HL-60 (cell line): Measurements from ENCODE around the gene FOLR2.

Experiments
- DNase-seq, 2 experiments: peaks; one replicate each; pipeline ENCODE4 v3.0.0-alpha.2; 2010 to 2020; ENCODE audit warnings: low read depth in 1 of 2, low spot score in 1 of 2
- H3K27ac ChIP-seq: fragments of 250-450 bp; sonication (Bioruptor Pico); replicated peaks from 2 replicates; pipeline ENCODE4 v1.5.1; 2020; ENCODE audit warnings: mild to moderate bottlenecking, moderate library complexity
- H3K27me3 ChIP-seq: fragments of 250-450 bp; sonication (Bioruptor Pico); 2 replicates; pipeline ENCODE4 v1.5.1; 2021; ENCODE audit warnings: mild to moderate bottlenecking, moderate library complexity; ENCODE audit not compliant: insufficient read depth, poor library complexity, severe bottlenecking
- H3K4me3 ChIP-seq: replicated peaks from 2 replicates; pipeline ENCODE4 v1.5.1; 2011; ENCODE audit warnings: mild to moderate bottlenecking, control low read depth, low read length; ENCODE audit not compliant: insufficient read depth
- CTCF ChIP-seq: IDR thresholded peaks from one replicate; pipeline ENCODE4 v1.5.1; 2011; ENCODE audit warnings: low read length, control low read depth, inconsistent platforms; ENCODE audit not compliant: insufficient read depth
- GABPA ChIP-seq: IDR thresholded peaks from 2 replicates; pipeline ENCODE4 v1.6.1; 2012; ENCODE audit warnings: low read depth
- POLR2AphosphoS5 ChIP-seq: IDR thresholded peaks from 2 replicates; pipeline ENCODE4 v1.6.1; 2012; ENCODE audit warnings: low read depth
- REST ChIP-seq: IDR thresholded peaks from 2 replicates; pipeline ENCODE4 v1.6.1; 2012; ENCODE audit warnings: low read depth; ENCODE audit not compliant: insufficient replicate concordance
- SPI1 ChIP-seq: IDR thresholded peaks from 2 replicates; pipeline ENCODE4 v1.6.1; 2012; ENCODE audit warnings: low read depth, mild to moderate bottlenecking, borderline replicate concordance

Gene FOLR2

DNA sequence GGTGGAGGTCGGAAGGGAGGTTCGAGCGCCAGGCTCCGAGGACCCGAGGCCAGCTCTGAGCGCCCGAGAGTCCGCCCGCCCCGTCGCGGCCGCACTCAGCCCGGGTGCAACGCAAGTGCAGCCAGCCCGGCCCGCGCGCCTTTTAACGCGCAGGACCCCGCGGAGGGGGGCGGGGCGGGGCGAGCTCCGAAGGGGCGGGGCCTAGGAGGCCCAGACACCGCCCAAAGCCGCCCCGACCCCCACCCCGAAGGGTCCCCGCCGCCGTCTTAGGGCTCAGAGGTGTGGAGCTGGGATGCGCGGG, 27.4 kb downstream of the FOLR2 start, which contains the start of gene PHOX2A:
TSS of gene PHOX2A (minus strand) at position 117 of the 301 bp plus-strand sequence. CDS start 172 bp downstream, outside the sequence.
- TF ChIP-seq POLR2AphosphoS5 (no peak), SPI1 (no peak), REST (no peak)
- DNase-seq: no peak
- no peak within 1 kb of the TSS for H3K4me3 ChIP-seq
- H3K27me3 ChIP-seq: peaks cover 68% of the 10 kb centered on the region
- no peak within 1 kb of the TSS for H3K27ac ChIP-seq

DNA sequence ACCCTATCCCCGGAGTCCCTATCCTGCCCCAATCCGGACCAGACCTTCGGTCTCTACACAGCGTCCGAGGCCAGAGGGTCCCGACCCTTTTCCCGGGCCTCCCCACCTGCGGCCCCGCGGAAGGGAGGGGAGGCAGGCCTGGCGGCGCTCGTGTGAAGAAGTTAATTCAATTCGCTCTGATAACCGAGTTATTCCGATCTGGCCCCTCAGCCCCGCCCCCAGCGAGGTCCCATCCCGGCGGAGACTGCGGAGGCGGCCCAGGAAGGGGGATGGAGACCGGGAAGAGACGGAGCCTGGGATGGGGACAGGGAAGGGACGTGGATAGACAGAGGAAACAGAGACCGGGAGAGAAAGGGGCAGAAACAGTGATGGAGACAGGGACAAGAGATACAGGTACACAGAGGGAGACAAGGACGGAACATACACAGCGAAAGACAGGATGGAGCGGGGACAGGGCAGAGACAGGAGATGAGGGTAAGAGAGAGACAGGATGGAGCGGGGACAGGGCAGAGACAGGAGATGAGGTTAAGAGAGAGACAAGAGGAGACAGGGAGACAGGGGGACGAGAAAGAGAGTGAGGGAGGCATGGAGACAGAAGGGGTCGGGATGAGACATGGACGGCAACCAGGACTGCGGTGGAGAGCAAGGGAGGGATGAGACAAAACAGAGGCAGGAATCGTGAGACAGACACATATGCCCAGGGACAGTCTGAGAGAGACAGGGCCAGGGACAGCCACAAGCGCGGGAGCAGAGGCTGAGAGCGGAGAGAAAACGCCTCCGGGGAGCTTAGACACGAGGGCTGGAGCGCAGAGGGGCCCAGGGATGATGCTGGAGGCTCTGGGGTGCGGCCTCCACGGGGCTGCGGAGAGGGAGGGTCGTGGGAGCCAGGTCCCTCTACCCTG, 28.0 kb downstream of the FOLR2 start:
- H3K27ac ChIP-seq: no peak overlapping the region
- H3K27me3 ChIP-seq: peaks cover 64% of the 10 kb centered on the region
- no peak overlapping the region for H3K4me3 ChIP-seq
- DNase-seq: no peak
- TF ChIP-seq CTCF (no peak), POLR2AphosphoS5 (no peak)

DNA sequence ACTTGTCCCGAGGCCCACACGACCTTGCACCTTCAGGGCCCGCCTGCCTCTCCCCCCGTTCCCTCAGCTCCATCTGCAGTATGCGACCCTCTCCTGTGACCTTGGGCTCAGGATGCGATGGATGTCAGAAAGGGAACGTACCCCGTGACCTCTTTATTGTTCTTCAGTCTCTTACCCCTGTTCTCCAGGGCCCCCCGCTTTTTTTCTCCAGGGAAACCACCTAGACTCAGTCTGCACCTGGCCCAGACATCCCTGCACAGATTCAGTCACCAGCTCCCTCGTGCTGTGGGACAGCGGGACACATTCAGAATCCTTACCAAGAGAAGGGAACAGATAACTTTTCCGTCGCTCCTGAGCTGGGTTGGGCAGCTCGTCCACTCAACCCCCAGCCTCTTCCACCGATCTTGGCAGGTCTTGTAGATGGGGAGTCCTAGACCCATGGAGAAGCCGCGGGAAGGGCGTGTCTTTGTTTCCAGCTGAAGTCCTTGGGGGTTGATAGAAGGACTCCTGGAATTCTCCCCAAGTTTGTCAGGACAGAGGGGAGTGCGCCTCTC, 28.7 kb downstream of the FOLR2 start:
- no peak overlapping the region for H3K4me3 ChIP-seq

More for the DNA sequence above, 28.7 kb downstream of the FOLR2 start:
- peaks cover 60% of the 10 kb centered on the region for H3K27me3 ChIP-seq
- no peak for DNase-seq
- no peak overlapping the region for H3K27ac ChIP-seq
- no peak for TF ChIP-seq POLR2AphosphoS5
- TF ChIP-seq GABPA: no peak
- TF ChIP-seq SPI1: no peak
- no peak for TF ChIP-seq CTCF
- TF ChIP-seq REST: no peak
